ENCODE measurements around the gene DNAI2.

Gene DNAI2

GRCh38 chr17:74235040-74235581, 38.9 kb upstream of the DNAI2 start:
- TF ChIP-seq, protein P1, sequence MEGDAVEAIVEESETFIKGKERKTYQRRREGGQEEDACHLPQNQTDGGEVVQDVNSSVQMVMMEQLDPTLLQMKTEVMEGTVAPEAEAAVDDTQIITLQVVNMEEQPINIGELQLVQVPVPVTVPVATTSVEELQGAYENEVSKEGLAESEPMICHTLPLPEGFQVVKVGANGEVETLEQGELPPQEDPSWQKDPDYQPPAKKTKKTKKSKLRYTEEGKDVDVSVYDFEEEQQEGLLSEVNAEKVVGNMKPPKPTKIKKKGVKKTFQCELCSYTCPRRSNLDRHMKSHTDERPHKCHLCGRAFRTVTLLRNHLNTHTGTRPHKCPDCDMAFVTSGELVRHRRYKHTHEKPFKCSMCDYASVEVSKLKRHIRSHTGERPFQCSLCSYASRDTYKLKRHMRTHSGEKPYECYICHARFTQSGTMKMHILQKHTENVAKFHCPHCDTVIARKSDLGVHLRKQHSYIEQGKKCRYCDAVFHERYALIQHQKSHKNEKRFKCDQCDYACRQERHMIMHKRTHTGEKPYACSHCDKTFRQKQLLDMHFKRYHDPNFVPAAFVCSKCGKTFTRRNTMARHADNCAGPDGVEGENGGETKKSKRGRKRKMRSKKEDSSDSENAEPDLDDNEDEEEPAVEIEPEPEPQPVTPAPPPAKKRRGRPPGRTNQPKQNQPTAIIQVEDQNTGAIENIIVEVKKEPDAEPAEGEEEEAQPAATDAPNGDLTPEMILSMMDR (IDR thresholded peaks at IDR 0.05): no peak
- Histone ChIP-seq H3K4me3 (ENCODE audit: low read depth in 1 of 2, low read length in 1 of 2) (no peak overlapping the region), H3K36me3 (no peaks in the 10 kb centered on the region), H3K27me3 (no peaks in the 10 kb centered on the region), H3K4me1 (ENCODE audit: control insufficient read depth in 1 of 2, insufficient read depth in 1 of 2, low read depth in 1 of 2, low read length in 1 of 2) (peaks cover 0 to 9% of the 10 kb centered on the region in 2 experiments), H3K27ac (peak overlapping the region; percentile 23), H3K9me3 (no peaks in the 10 kb centered on the region)

GRCh38 chr17:74235911-74236371, 38.1 kb upstream of the DNAI2 start:
- Histone ChIP-seq H3K27ac (no peak overlapping the region), H3K4me1 (ENCODE audit: control insufficient read depth in 1 of 2, insufficient read depth in 1 of 2, low read depth in 1 of 2, low read length in 1 of 2) (peaks cover 0 to 9% of the 10 kb centered on the region in 2 experiments), H3K4me3 (ENCODE audit: low read depth in 1 of 2, low read length in 1 of 2) (no peak overlapping the region), H3K9me3 (no peaks in the 10 kb centered on the region), H3K36me3 (no peaks in the 10 kb centered on the region), H3K27me3 (no peaks in the 10 kb centered on the region)
- TF ChIP-seq, protein P1 (IDR thresholded peaks at IDR 0.05): no peak

GRCh38 chr17:74237321-74237720, 36.7 kb upstream of the DNAI2 start:
- Histone ChIP-seq H3K4me3 (ENCODE audit: low read depth in 1 of 2, low read length in 1 of 2) (no peak overlapping the region), H3K36me3 (no peaks in the 10 kb centered on the region), H3K4me1 (ENCODE audit: control insufficient read depth in 1 of 2, insufficient read depth in 1 of 2, low read depth in 1 of 2, low read length in 1 of 2) (peaks cover 0 to 9% of the 10 kb centered on the region in 2 experiments), H3K27ac (no peak overlapping the region), H3K27me3 (no peaks in the 10 kb centered on the region), H3K9me3 (no peaks in the 10 kb centered on the region)
- TF ChIP-seq, protein P1 (IDR thresholded peaks at IDR 0.05): no peak

DNA sequence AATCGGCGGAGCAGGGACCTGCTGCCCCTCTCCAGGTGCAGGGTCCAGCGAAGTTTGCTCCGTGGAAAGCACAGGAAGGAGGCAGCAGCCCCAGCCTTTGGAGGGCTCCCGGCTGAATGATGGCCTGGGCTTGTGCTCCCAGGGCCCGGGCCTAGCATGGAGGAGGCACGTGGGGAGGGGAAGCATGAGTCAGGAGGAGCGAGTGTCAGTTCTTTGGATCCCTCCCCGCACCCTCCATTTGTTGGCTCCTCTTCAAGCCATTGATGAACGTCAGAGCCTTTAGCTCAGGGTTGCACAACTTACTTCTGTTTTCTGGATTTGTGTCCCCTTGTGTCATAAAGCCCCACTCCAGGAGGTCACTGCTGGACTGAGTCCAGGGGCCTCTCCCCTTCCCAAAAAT, 34.9 kb upstream of the DNAI2 start:
- no peaks in the 10 kb centered on the region for H3K9me3 ChIP-seq
- H3K4me1 ChIP-seq (ENCODE audit: control insufficient read depth in 1 of 2, insufficient read depth in 1 of 2, low read depth in 1 of 2, low read length in 1 of 2): peaks cover 0 to 9% of the 10 kb centered on the region in 2 experiments
- H3K27ac ChIP-seq: no peak overlapping the region
- no peak overlapping the region for H3K4me3 ChIP-seq (ENCODE audit: low read depth in 1 of 2, low read length in 1 of 2)
- H3K36me3 ChIP-seq: no peaks in the 10 kb centered on the region
- no peaks in the 10 kb centered on the region for H3K27me3 ChIP-seq
- TF ChIP-seq, protein P1 (IDR thresholded peaks at IDR 0.05): no peak

- Histone ChIP-seq H3K4me3 (ENCODE audit: low read depth in 1 of 2, low read length in 1 of 2) (no peak overlapping the region), H3K4me1 (ENCODE audit: control insufficient read depth in 1 of 2, insufficient read depth in 1 of 2, low read depth in 1 of 2, low read length in 1 of 2) (no peaks in the 10 kb centered on the region), H3K27me3 (no peaks in the 10 kb centered on the region), H3K9me3 (no peaks in the 10 kb centered on the region), H3K36me3 (no peaks in the 10 kb centered on the region), H3K27ac (no peak overlapping the region)
- TF ChIP-seq, protein P1 (IDR thresholded peaks at IDR 0.05): no peak
Measured at GRCh38 chr17:74240618-74241205, 33.3 kb upstream of the DNAI2 start.

All from neutrophil (primary cell).